Measurements from ENCODE around the gene HTR1D.

The HTR1D gene

GRCh38 chr1:23184212-23184934 lies 32.9 kb downstream of the HTR1D start:
- DNase-seq (ENCODE audit: low spot score), result peak; percentile 71

GRCh38 chr1:23179862-23180261 lies 37.4 kb downstream of the HTR1D start:
- no peak for DNase-seq (ENCODE audit: low spot score)

GRCh38 chr1:23178950-23179349 lies 38.4 kb downstream of the HTR1D start:
- DNase-seq (ENCODE audit: low spot score), result no peak

- no peak for DNase-seq (ENCODE audit: low spot score)
Measured at GRCh38 chr1:23178414-23178813, 38.9 kb downstream of the HTR1D start.

GRCh38 chr1:23177438-23178380 lies 39.6 kb downstream of the HTR1D start:
- DNase-seq (ENCODE audit: low spot score), result no peak

- DNase-seq (ENCODE audit: low spot score), result no peak
Measured at GRCh38 chr1:23177031-23177430, 40.3 kb downstream of the HTR1D start.

GRCh38 chr1:23174426-23175110 lies 42.7 kb downstream of the HTR1D start:
- no peak for DNase-seq (ENCODE audit: low spot score)

GRCh38 chr1:23171181-23171755 lies 46.0 kb downstream of the HTR1D start:
- no peak for DNase-seq (ENCODE audit: low spot score)

GRCh38 chr1:23169727-23170335 lies 47.5 kb downstream of the HTR1D start:
- no peak for DNase-seq (ENCODE audit: low spot score)

GRCh38 chr1:23169195-23169575 lies 48.1 kb downstream of the HTR1D start:
- no peak for DNase-seq (ENCODE audit: low spot score)

- DNase-seq (ENCODE audit: low spot score), result peak; percentile 85
Measured at GRCh38 chr1:23168445-23169194, 48.7 kb downstream of the HTR1D start, which contains the start of gene LUZP1. Gene LUZP1, minus strand, starts transcription at chr1:23168856.

- no peak for DNase-seq (ENCODE audit: low spot score)
Measured at GRCh38 chr1:23168079-23168444, 49.2 kb downstream of the HTR1D start.

GRCh38 chr1:23167353-23168078 lies 49.8 kb downstream of the HTR1D start:
- DNase-seq (ENCODE audit: low spot score), result no peak

GRCh38 chr1:23166854-23167253 lies 50.4 kb downstream of the HTR1D start:
- DNase-seq (ENCODE audit: low spot score), result no peak

- no peak for DNase-seq (ENCODE audit: low spot score)
Measured at GRCh38 chr1:23163395-23163794, 53.9 kb downstream of the HTR1D start.

GRCh38 chr1:23159963-23160877 lies 57.1 kb downstream of the HTR1D start:
- DNase-seq (ENCODE audit: low spot score), result no peak

GRCh38 chr1:23156940-23157339 lies 60.4 kb downstream of the HTR1D start:
- no peak for DNase-seq (ENCODE audit: low spot score)

GRCh38 chr1:23152966-23153684 lies 64.2 kb downstream of the HTR1D start:
- DNase-seq (ENCODE audit: low spot score), result no peak

- DNase-seq (ENCODE audit: low spot score), result no peak
Measured at GRCh38 chr1:23150742-23151141, 66.6 kb downstream of the HTR1D start.
